Spleen (tissue), 11 donors: ENCODE data around the gene YWHAG. TPM values are rescaled to one million over a fixed set of nuclear protein-coding genes. Genes with fewer than 3 reads are reported as not detected.
A peak's percentile ranks its signal among the peaks of the same experiment; 100 is the strongest.

Source experiments
- DNase-seq: peaks from one replicate; pipeline ENCODE4 v3.0.0-alpha.2; 2020
- H3K27ac ChIP-seq, 8 donors: fragments of 200-600 bp; sonication (generic) in 7 of 8; 1 replicate in 4 of 8; 2 replicates in 4 of 8; pipeline versions ENCODE4 v1.5.0 to v1.8.0; 2016 to 2021; ENCODE audit warnings: inconsistent platforms in 4 of 8, mild to moderate bottlenecking in 4 of 8, moderate library complexity in 1 of 8
- H3K27me3 ChIP-seq, 7 donors: fragments of 200-600 bp; sonication (generic) in 6 of 7; replicated peaks in 1 of 7; 1 replicate in 4 of 7; 2 replicates in 3 of 7; pipeline versions ENCODE4 v1.5.0 to v1.8.0; 2016 to 2021; ENCODE audit warnings: inconsistent platforms in 3 of 7, mild to moderate bottlenecking in 1 of 7
- H3K36me3 ChIP-seq, 6 donors: fragments of 200-600 bp; sonication (generic) in 5 of 6; 1 replicate in 4 of 6; 2 replicates in 2 of 6; pipeline versions ENCODE4 v1.5.0 to v1.8.0; 2016 to 2021; ENCODE audit warnings: inconsistent platforms in 2 of 6
- H3K4me1 ChIP-seq, 6 donors: fragments of 200-600 bp; sonication (generic) in 5 of 6; 1 replicate in 3 of 6; 2 replicates in 3 of 6; pipeline versions ENCODE4 v1.5.0 to v1.8.0; 2016 to 2021; ENCODE audit warnings: inconsistent platforms in 3 of 6
- H3K4me3 ChIP-seq, 8 donors: fragments of 200-600 bp; sonication (generic) in 7 of 8; 1 replicate in 4 of 8; 2 replicates in 4 of 8; pipeline versions ENCODE4 v1.5.0 to v1.8.0; 2016 to 2021; ENCODE audit warnings: inconsistent platforms in 4 of 8, mild to moderate bottlenecking in 4 of 8, moderate library complexity in 2 of 8
- H3K9me3 ChIP-seq, 8 donors: fragments of 200-600 bp; sonication (generic) in 7 of 8; 1 replicate in 4 of 8; 2 replicates in 4 of 8; pipeline versions ENCODE4 v1.5.0 to v1.8.0; 2016 to 2021; ENCODE audit warnings: inconsistent platforms in 4 of 8
- CTCF ChIP-seq, 11 experiments: fragments of 200-600 bp in 7 of 11; fragments of 450-650 bp in 4 of 11; sonication (generic) in 4 of 11; IDR thresholded peaks in 8 of 11; conservative IDR thresholded peaks in 3 of 11; 1 replicate in 7 of 11; 2 replicates in 4 of 11; pipeline versions ENCODE4 v1.4.0 to v1.8.0; 2016 to 2021; ENCODE audit warnings: antibody characterized with exemption in 11 of 11, inconsistent platforms in 4 of 11, mild to moderate bottlenecking in 1 of 11
- POLR2A ChIP-seq, 3 donors: fragments of 450-650 bp; IDR thresholded peaks; one replicate each; pipeline ENCODE4 v1.5.1; 2017; ENCODE audit warnings: antibody characterized with exemption in 3 of 3, mild to moderate bottlenecking in 1 of 3
- POLR2AphosphoS5 ChIP-seq, 3 donors: sonication (generic); formaldehyde crosslinking; IDR thresholded peaks; one replicate each; pipeline ENCODE4 v1.5.1; 2017; ENCODE audit warnings: antibody characterized with exemption in 3 of 3
- WGBS, 5 donors: extraction: QIAGEN DNeasy Blood & Tissue Kit in 3 of 5; methylation state at CpG; one replicate each; pipeline versions ENCODE4 v1.1.5 to v1.1.7; 2013 to 2018; 5-methylcytosine and 5-hydroxymethylcytosine counted together
- intact Hi-C: fragments of 100-400 bp; cut with DNase I; formaldehyde crosslinking; loops from one replicate; pipeline ENCODE4 v1.15.0; 2023; ENCODE audit warnings: low total_unique reads
- polyA plus RNA-seq, 3 donors: library from polyadenylated mRNA; stranded (reverse); fragments of 200-250 nt; gene quantifications; one replicate each; pipeline ENCODE4 v1.2.1, GENCODE V29; 2013
- total RNA-seq, 7 donors: library from RNA; depleted of rRNA in 3 of 7; stranded (reverse); fragments of >200 nt in 3 of 7; fragmentation: NEBNext Ultra II Directional in 4 of 7; extraction: Animal tissue kit (Norgen Biotek cat#: 25700) in 4 of 7; gene quantifications; one replicate each; pipeline versions ENCODE4 v1.1.0 to v1.2.1, GENCODE V29; 2016 to 2021
- donor health status: healthy with polysubstance abuse.
- donor health status: DM: no; HTN: no; CAD: no; lungs with moderate emphysema.
- donor health status: DM: no; HTN: no; CAD: no.
- donor health status: Bipolar disorder and iron deficiency.
- donor health status: healthy.
- donor health status: DM: no; HTN: no; CAD: no.
- donor health status: DM: yes; HTN: yes; CAD: no.

YWHAG gene
- total and polyA plus RNA-seq, 10 donors, result 19.7 to 108 (median 70.4) TPM

GRCh38 chr7:76327610-76328009 is 31.2 kb downstream of the YWHAG start:
- peaks cover 5 to 62% (median 26%) of the 10 kb centered on the region in 6 donors for H3K4me1 ChIP-seq
- no peak for DNase-seq
- WGBS, 5 donors, result 21 to 40% (median 23%) methylated on average over 7 of the region's 7 CpGs

GRCh38 chr7:76326646-76327233 is 32.1 kb downstream of the YWHAG start:
- Histone ChIP-seq H3K9me3 (no peaks in the 10 kb centered on the region), H3K27ac (no peak overlapping the region), H3K4me1 (peaks cover 0 to 54% (median 18%) of the 10 kb centered on the region in 6 donors), H3K27me3 (no peaks in the 10 kb centered on the region), H3K4me3 (no peak overlapping the region), H3K36me3 (peaks cover 0 to 92% (median 28%) of the 10 kb centered on the region in 6 donors)
- WGBS, 5 donors, result 84 to 95% (median 89%) methylated on average over 5 of the region's 5 CpGs
- TF ChIP-seq POLR2AphosphoS5 (IDR thresholded peaks at IDR 0.05) (no peak), CTCF (IDR thresholded peaks at IDR 0.05 in 8 of 11, conservative IDR thresholded peaks at IDR 0.05 in 3 of 11) (no peak), POLR2A (IDR thresholded peaks at IDR 0.05) (no peak)
- DNase-seq, result no peak
- intact Hi-C loops, result no loop called here

More at GRCh38 chr7:76327610-76328009, 31.2 kb downstream of the YWHAG start:
- H3K36me3 ChIP-seq, result peaks cover 0 to 83% (median 28%) of the 10 kb centered on the region in 6 donors
- peak overlapping the region in 1 of 8 donors; percentile 13 for H3K27ac ChIP-seq
- no peak for TF ChIP-seq CTCF (IDR thresholded peaks at IDR 0.05 in 8 of 11, conservative IDR thresholded peaks at IDR 0.05 in 3 of 11)
- TF ChIP-seq POLR2AphosphoS5 (IDR thresholded peaks at IDR 0.05), result no peak
- no peak for TF ChIP-seq POLR2A (IDR thresholded peaks at IDR 0.05)
- intact Hi-C loops, result no loop called here
- no peak overlapping the region for H3K4me3 ChIP-seq
- H3K9me3 ChIP-seq, result no peaks in the 10 kb centered on the region
- H3K27me3 ChIP-seq, result no peaks in the 10 kb centered on the region

DNA sequence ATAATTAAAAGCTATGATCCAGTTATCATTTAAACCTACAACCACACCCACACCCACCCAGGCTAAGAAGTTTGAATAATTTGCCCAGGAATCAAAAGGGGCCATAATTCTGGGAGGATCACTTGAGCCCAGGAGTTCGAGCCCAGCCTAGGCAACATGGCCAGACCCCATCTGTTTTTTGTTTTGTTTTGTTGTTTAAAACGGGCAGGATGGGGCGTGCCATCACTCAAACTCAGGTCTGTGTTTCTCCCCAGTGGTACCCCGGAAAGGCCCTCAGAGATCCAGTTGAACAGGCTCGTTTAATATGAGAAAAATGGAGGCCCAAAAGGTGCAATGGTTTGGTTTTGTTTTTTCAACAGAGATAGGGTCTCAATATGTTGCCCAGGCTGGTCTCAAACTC is 33.0 kb downstream of the YWHAG start:
- intact Hi-C loops, result no loop called here
- TF ChIP-seq POLR2AphosphoS5 (IDR thresholded peaks at IDR 0.05) (no peak), POLR2A (IDR thresholded peaks at IDR 0.05) (no peak), CTCF (IDR thresholded peaks at IDR 0.05 in 8 of 11, conservative IDR thresholded peaks at IDR 0.05 in 3 of 11) (no peak)
- Histone ChIP-seq H3K4me1 (peaks cover 0 to 44% (median 17%) of the 10 kb centered on the region in 6 donors), H3K9me3 (no peaks in the 10 kb centered on the region), H3K36me3 (peaks cover 0 to 84% (median 28%) of the 10 kb centered on the region in 6 donors), H3K4me3 (no peak overlapping the region), H3K27me3 (no peaks in the 10 kb centered on the region), H3K27ac (no peak overlapping the region)
- 86 to 98% (median 94%) methylated on average over 5 of the region's 5 CpGs for WGBS, 5 donors
- no peak for DNase-seq

DNA sequence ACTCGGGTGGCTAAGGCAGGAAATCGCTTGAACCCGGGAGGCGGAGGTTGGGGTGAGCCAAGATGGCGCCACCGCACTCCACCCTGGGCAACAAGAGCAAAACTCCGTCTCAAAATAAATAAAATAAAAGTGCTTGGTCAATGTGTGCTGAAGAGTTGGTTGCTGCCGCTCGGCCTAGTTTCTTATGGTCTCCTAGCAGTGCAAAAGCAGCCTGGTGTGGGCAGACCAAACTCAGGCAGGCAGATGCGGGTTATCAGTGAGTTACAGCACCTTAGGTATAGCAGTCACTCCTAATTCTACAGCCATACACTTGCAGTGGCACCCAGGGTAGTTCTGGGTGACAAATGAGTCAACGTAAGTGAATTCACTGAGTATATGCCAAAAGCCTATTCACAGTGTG is 33.7 kb downstream of the YWHAG start:
- H3K9me3 ChIP-seq, result no peaks in the 10 kb centered on the region
- H3K27ac ChIP-seq, result no peak overlapping the region
- H3K4me3 ChIP-seq, result no peak overlapping the region
- no peak for DNase-seq
- TF ChIP-seq POLR2A (IDR thresholded peaks at IDR 0.05) (no peak), POLR2AphosphoS5 (IDR thresholded peaks at IDR 0.05) (no peak), CTCF (IDR thresholded peaks at IDR 0.05 in 8 of 11, conservative IDR thresholded peaks at IDR 0.05 in 3 of 11) (no peak)
- intact Hi-C loops, result no loop called here
- WGBS, 5 donors, result 95 to 98% (median 96%) methylated on average over 11 of the region's 11 CpGs
- peaks cover 0 to 37% (median 14%) of the 10 kb centered on the region in 6 donors for H3K4me1 ChIP-seq
- H3K27me3 ChIP-seq, result no peaks in the 10 kb centered on the region
- peaks cover 0 to 78% (median 27%) of the 10 kb centered on the region in 6 donors for H3K36me3 ChIP-seq
